Heart left ventricle (tissue), 13 donors: ENCODE data around the gene REG3A.

Source experiments
- POLR2A ChIP-seq, 2 donors: fragments of 450-650 bp; IDR thresholded peaks; one replicate each; pipeline ENCODE4 v1.6.1; 2017; ENCODE audit warnings: antibody characterized with exemption in 2 of 2, mild to moderate bottlenecking in 2 of 2, moderate library complexity in 2 of 2
- TF ChIP-seq, protein P1 (sequence below), 12 donors: fragments of 200-600 bp; sonication (generic) in 4 of 12; IDR thresholded peaks; one replicate each; pipeline versions ENCODE4 v1.5.0 to v1.8.0; 2018 to 2022; ENCODE audit warnings: antibody characterized with exemption in 12 of 12, mild to moderate bottlenecking in 5 of 12
- donor health status: ischemic (EF 13 %, LVEDD 7.1; RV severe dilation, severe dysfunction).
- donor health status: DM: no; HTN: yes; CAD: no.
- donor health status: DM: no; HTN: no; CAD: no.
- donor health status: ischemic (EF 25% LVEDD 6.9; RV normal size, moderate dysfunction).
- donor health status: ischemic (EF 25% LVEDD 5.7; RV mildly dilated, moderate dysfunction).
- donor health status: ischemic (EF 35%, LVEDD 5.7; RV mildly dilated, moderate dysfunction).
- donor health status: nonischemic (EF 11% LVEDD 7.7; RV severe dilation, severe dysfunction).
- donor health status: DM: yes; HTN: yes; CAD: no.
- donor health status: PGD.
- donor health status: ischemic (EF 29% LVEDD 5.4; RV normal size, mild dysfunction).
- donor health status: nonischemic (EF 23%, LVEDD 6.1; RV moderate dilation, normal function).

DNA sequence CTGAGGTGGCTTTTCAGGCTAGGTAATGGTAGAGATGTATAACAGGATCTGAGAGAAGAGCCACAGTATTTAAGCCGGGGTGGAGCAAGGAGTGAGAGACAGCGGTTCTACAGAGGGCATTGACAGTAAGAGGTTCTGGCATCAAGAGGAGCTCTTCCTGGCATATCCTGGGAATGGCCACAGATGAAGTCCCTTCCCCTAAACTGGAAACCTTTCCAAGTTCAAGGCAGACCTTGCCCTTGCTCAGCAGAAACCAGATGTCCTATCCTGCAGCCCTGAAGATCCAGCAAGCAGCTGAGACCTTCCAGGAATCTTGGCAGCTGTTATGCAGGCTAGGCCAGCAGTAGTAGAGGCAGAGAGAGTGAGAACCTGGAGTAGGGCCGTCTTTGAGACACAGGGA is 21.2 kb downstream of the REG3A start:
- TF ChIP-seq, protein P1, sequence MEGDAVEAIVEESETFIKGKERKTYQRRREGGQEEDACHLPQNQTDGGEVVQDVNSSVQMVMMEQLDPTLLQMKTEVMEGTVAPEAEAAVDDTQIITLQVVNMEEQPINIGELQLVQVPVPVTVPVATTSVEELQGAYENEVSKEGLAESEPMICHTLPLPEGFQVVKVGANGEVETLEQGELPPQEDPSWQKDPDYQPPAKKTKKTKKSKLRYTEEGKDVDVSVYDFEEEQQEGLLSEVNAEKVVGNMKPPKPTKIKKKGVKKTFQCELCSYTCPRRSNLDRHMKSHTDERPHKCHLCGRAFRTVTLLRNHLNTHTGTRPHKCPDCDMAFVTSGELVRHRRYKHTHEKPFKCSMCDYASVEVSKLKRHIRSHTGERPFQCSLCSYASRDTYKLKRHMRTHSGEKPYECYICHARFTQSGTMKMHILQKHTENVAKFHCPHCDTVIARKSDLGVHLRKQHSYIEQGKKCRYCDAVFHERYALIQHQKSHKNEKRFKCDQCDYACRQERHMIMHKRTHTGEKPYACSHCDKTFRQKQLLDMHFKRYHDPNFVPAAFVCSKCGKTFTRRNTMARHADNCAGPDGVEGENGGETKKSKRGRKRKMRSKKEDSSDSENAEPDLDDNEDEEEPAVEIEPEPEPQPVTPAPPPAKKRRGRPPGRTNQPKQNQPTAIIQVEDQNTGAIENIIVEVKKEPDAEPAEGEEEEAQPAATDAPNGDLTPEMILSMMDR (IDR thresholded peaks at IDR 0.05): no peak
- TF ChIP-seq POLR2A (IDR thresholded peaks at IDR 0.05): no peak
